Liver (tissue), 9 donors: Measurements from ENCODE around the gene HNRNPA2B1. TPM values are rescaled to one million over a fixed set of nuclear protein-coding genes. Genes with fewer than 3 reads are reported as not detected.
A peak's percentile ranks its signal among the peaks of the same experiment; 100 is the strongest.

Experiments
- DNase-seq: peaks from one replicate; pipeline ENCODE4 v3.0.0-alpha.2; 2017; ENCODE audit warnings: low spot score
- H3K27ac ChIP-seq, 2 donors: one replicate each; pipeline ENCODE4 v1.7.0; 2013; ENCODE audit warnings: inconsistent platforms in 2 of 2, low read length in 2 of 2, control low read depth in 1 of 2, low read depth in 1 of 2, mild to moderate bottlenecking in 1 of 2
- H3K27me3 ChIP-seq, 4 donors: one replicate each; pipeline versions ENCODE4 v1.6.1 to v1.7.0; 2013; ENCODE audit warnings: low read length in 3 of 4, inconsistent platforms in 1 of 4, mild to moderate bottlenecking in 1 of 4, moderate library complexity in 1 of 4; ENCODE audit not compliant: control insufficient read depth in 4 of 4, insufficient read depth in 4 of 4
- H3K36me3 ChIP-seq, 4 donors: one replicate each; pipeline versions ENCODE4 v1.6.1 to v1.7.0; 2013; ENCODE audit warnings: low read length in 3 of 4, mild to moderate bottlenecking in 3 of 4, low read depth in 1 of 4, moderate library complexity in 1 of 4; ENCODE audit not compliant: control insufficient read depth in 4 of 4, insufficient read depth in 3 of 4
- H3K4me1 ChIP-seq, 4 donors: one replicate each; pipeline versions ENCODE4 v1.6.1 to v1.7.0; 2013; ENCODE audit warnings: low read length in 3 of 4, mild to moderate bottlenecking in 3 of 4, moderate library complexity in 1 of 4; ENCODE audit not compliant: control insufficient read depth in 4 of 4, insufficient read depth in 4 of 4
- H3K4me3 ChIP-seq, 3 donors: one replicate each; pipeline versions ENCODE4 v1.6.1 to v1.7.0; 2013; ENCODE audit warnings: low read length in 3 of 3, control low read depth in 1 of 3, low read depth in 1 of 3, mild to moderate bottlenecking in 1 of 3
- H3K9ac ChIP-seq, 2 donors: one replicate each; pipeline ENCODE4 v1.7.0; 2013; ENCODE audit warnings: low read length in 2 of 2, mild to moderate bottlenecking in 2 of 2, moderate library complexity in 2 of 2, control low read depth in 1 of 2, low read depth in 1 of 2
- H3K9me3 ChIP-seq, 4 donors: one replicate each; pipeline versions ENCODE4 v1.6.1 to v1.7.0; 2013; ENCODE audit warnings: low read length in 3 of 4; ENCODE audit not compliant: control insufficient read depth in 4 of 4
- ATF3 ChIP-seq: IDR thresholded peaks from 2 replicates; pipeline ENCODE4 v1.6.1; 2016; ENCODE audit warnings: antibody characterized with exemption
- EGR1 ChIP-seq, 2 donors: IDR thresholded peaks; 2 replicates each; pipeline ENCODE4 v1.6.1; 2016 to 2018; ENCODE audit warnings: antibody characterized with exemption in 2 of 2, low read depth in 2 of 2
- FOXA1 ChIP-seq: IDR thresholded peaks from 2 replicates; pipeline ENCODE4 v1.6.1; 2016; ENCODE audit warnings: antibody characterized with exemption
- FOXA2 ChIP-seq: IDR thresholded peaks from 2 replicates; pipeline ENCODE4 v1.6.1; 2016; ENCODE audit warnings: antibody characterized with exemption
- GABPA ChIP-seq, 2 donors: IDR thresholded peaks in 1 of 2; conservative IDR thresholded peaks in 1 of 2; 2 replicates each; pipeline ENCODE4 v1.6.1; 2016; ENCODE audit warnings: antibody characterized with exemption in 2 of 2, mild to moderate bottlenecking in 1 of 2, moderate library complexity in 1 of 2
- HNF4A ChIP-seq, 2 donors: conservative IDR thresholded peaks; 2 replicates each; pipeline ENCODE4 v1.6.1; 2016; ENCODE audit warnings: antibody characterized with exemption in 2 of 2, mild to moderate bottlenecking in 2 of 2
- HNF4G ChIP-seq: IDR thresholded peaks from 2 replicates; pipeline ENCODE4 v1.6.1; 2016; ENCODE audit warnings: antibody characterized with exemption
- JUND ChIP-seq, 2 donors: IDR thresholded peaks; 2 replicates each; pipeline ENCODE4 v1.6.1; 2016; ENCODE audit warnings: antibody characterized with exemption in 2 of 2
- NR2F2 ChIP-seq: IDR thresholded peaks from 2 replicates; pipeline ENCODE4 v1.6.1; 2016; ENCODE audit warnings: antibody characterized with exemption
- RAD21 ChIP-seq, 2 donors: IDR thresholded peaks; 2 replicates each; pipeline ENCODE4 v1.6.1; 2016; ENCODE audit warnings: antibody characterized with exemption in 2 of 2, mild to moderate bottlenecking in 2 of 2
- RXRA ChIP-seq, 2 donors: IDR thresholded peaks; 2 replicates each; pipeline ENCODE4 v1.6.1; 2017 to 2018; ENCODE audit warnings: antibody characterized with exemption in 2 of 2, mild to moderate bottlenecking in 1 of 2
- SP1 ChIP-seq: IDR thresholded peaks from 2 replicates; pipeline ENCODE4 v1.6.1; 2018; ENCODE audit warnings: antibody characterized with exemption, mild to moderate bottlenecking
- TAF1 ChIP-seq: conservative IDR thresholded peaks from 2 replicates; pipeline ENCODE4 v1.6.1; 2016; ENCODE audit warnings: antibody characterized with exemption, mild to moderate bottlenecking
- YY1 ChIP-seq: IDR thresholded peaks from 2 replicates; pipeline ENCODE4 v1.6.1; 2016; ENCODE audit warnings: antibody characterized with exemption, mild to moderate bottlenecking
- WGBS: extraction: QIAGEN DNeasy Blood & Tissue Kit; methylation state at CpG from one replicate; pipeline ENCODE4 v1.1.7; 2013; 5-methylcytosine and 5-hydroxymethylcytosine counted together
- polyA plus RNA-seq, 2 donors: library from polyadenylated mRNA; stranded (reverse) in 1 of 2; unstranded in 1 of 2; fragments of 200-250 nt in 1 of 2; fragments of >200 nt in 1 of 2; fragmentation: Nextera tagmentation in 1 of 2; extraction: Ambion mirVana in 1 of 2; gene quantifications; one replicate each; pipeline versions ENCODE4 v1.2.1 to v1.2.3, GENCODE V29; 2013 to 2015
- total RNA-seq, 2 donors: library from RNA; depleted of rRNA; stranded (reverse); fragments of >200 nt; gene quantifications; one replicate each; pipeline ENCODE4 v1.2.3, GENCODE V29; 2014
- TF ChIP-seq, protein P1 (sequence below): fragments of 150-350 bp; IDR thresholded peaks from 2 replicates; pipeline ENCODE4 v1.5.1; 2017; ENCODE audit warnings: improper control_type of control experiment, low read depth, low read length; ENCODE audit not compliant: missing input control
- TF ChIP-seq, protein P2 (sequence below): IDR thresholded peaks from 2 replicates; pipeline ENCODE4 v1.6.1; 2016; ENCODE audit warnings: antibody characterized with exemption
- TF ChIP-seq, protein P3 (sequence below): IDR thresholded peaks from 2 replicates; pipeline ENCODE4 v1.6.1; 2016; ENCODE audit warnings: antibody characterized with exemption
- TF ChIP-seq, protein P4 (sequence below): IDR thresholded peaks from 2 replicates; pipeline ENCODE4 v1.6.1; 2016; ENCODE audit warnings: antibody characterized with exemption, mild to moderate bottlenecking
- donor health status: healthy.
- donor health status: healthy.
- donor health status: healthy.
- donor health status: healthy.
- donor health status: healthy.

Gene HNRNPA2B1
- total and polyA plus RNA-seq, 4 donors: 128 to 295 (median 181) TPM

DNA sequence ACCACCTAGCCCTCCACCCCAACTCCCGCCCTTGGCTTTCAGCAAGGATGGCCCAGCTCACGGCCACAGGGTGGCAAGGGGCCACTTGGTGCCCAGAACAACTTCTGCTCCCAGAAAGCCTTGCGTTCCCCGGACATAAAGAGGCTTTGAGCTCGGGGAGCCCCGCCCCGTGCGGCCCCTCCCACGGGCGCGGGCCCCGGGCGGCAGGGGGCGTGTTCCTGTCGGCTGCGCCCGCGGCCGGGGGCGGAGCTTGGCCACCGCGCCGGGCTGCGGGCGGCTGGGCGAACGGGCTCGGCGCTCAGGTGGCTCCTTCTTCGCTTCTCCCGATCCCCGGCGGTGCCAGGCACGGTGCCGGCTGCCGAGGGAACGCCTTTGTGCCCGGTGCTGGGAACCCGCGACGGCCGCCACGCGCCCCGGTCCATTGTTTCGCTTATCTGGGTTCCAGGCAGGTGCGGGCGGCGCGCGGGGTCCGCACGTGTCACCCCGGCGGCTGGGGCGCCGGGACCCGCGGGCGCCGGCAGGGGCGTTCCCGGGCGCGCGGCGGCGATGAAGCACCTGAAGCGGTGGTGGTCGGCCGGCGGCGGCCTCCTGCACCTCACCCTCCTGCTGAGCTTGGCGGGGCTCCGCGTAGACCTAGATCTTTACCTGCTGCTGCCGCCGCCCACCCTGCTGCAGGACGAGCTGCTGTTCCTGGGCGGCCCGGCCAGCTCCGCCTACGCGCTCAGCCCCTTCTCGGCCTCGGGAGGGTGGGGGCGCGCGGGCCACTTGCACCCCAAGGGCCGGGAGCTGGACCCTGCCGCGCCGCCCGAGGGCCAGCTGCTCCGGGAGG is 48.4 kb downstream of the HNRNPA2B1 start, which contains the start of gene NFE2L3:
Gene NFE2L3 (plus strand): TSS at position 246 of the 829 bp plus-strand sequence. CDS start 301 bp downstream, at position 547.
- Histone ChIP-seq H3K4me1 (peaks cover 0 to 10% (median 9%) of the 10 kb centered on the region in 4 donors), H3K27me3 (peaks cover 0 to 3% (median 0%) of the 10 kb centered on the region in 4 donors), H3K4me3 (peak within 1 kb of the TSS; percentile 45 to 77 (median 48)), H3K27ac (no peak within 1 kb of the TSS), H3K9me3 (no peaks in the 10 kb centered on the region), H3K9ac (no peak within 1 kb of the TSS), H3K36me3 (no peaks in the 10 kb centered on the region)
- 2% methylated on average over 95 of the region's 95 CpGs for WGBS
- TF ChIP-seq, protein P1, sequence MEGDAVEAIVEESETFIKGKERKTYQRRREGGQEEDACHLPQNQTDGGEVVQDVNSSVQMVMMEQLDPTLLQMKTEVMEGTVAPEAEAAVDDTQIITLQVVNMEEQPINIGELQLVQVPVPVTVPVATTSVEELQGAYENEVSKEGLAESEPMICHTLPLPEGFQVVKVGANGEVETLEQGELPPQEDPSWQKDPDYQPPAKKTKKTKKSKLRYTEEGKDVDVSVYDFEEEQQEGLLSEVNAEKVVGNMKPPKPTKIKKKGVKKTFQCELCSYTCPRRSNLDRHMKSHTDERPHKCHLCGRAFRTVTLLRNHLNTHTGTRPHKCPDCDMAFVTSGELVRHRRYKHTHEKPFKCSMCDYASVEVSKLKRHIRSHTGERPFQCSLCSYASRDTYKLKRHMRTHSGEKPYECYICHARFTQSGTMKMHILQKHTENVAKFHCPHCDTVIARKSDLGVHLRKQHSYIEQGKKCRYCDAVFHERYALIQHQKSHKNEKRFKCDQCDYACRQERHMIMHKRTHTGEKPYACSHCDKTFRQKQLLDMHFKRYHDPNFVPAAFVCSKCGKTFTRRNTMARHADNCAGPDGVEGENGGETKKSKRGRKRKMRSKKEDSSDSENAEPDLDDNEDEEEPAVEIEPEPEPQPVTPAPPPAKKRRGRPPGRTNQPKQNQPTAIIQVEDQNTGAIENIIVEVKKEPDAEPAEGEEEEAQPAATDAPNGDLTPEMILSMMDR: peak; percentile 12
- no peak for TF ChIP-seq YY1
- DNase-seq: peak; percentile 81

GRCh38 chr7:26151650-26151952 is 48.9 kb downstream of the HNRNPA2B1 start:
- Histone ChIP-seq H3K4me3 (peak overlapping the region in 2 of 3 donors; percentile 37 to 77), H3K27me3 (peaks cover 0 to 3% (median 0%) of the 10 kb centered on the region in 4 donors), H3K27ac (no peak overlapping the region), H3K9ac (no peak overlapping the region), H3K4me1 (peaks cover 0 to 10% (median 9%) of the 10 kb centered on the region in 4 donors), H3K9me3 (no peaks in the 10 kb centered on the region), H3K36me3 (no peaks in the 10 kb centered on the region)
- whole genome bisulfite sequencing: 76% methylated on average over 10 of the region's 10 CpGs
- TF ChIP-seq FOXA1 (no peak), NR2F2 (no peak), EGR1 (IDR thresholded peaks at IDR 0.05; ENCODE audit: low read depth in 2 of 2) (no peak), RXRA (IDR thresholded peaks at IDR 0.05) (no peak), TAF1 (no peak), JUND (IDR thresholded peaks at IDR 0.05) (no peak), FOXA2 (no peak), HNF4G (no peak), ATF3 (no peak), HNF4A (conservative IDR thresholded peaks at IDR 0.05) (no peak), SP1 (no peak), RAD21 (IDR thresholded peaks at IDR 0.05) (no peak), YY1 (no peak), GABPA (IDR thresholded peaks at IDR 0.05 in 1 of 2, conservative IDR thresholded peaks at IDR 0.05 in 1 of 2) (no peak)
- TF ChIP-seq, protein P2, sequence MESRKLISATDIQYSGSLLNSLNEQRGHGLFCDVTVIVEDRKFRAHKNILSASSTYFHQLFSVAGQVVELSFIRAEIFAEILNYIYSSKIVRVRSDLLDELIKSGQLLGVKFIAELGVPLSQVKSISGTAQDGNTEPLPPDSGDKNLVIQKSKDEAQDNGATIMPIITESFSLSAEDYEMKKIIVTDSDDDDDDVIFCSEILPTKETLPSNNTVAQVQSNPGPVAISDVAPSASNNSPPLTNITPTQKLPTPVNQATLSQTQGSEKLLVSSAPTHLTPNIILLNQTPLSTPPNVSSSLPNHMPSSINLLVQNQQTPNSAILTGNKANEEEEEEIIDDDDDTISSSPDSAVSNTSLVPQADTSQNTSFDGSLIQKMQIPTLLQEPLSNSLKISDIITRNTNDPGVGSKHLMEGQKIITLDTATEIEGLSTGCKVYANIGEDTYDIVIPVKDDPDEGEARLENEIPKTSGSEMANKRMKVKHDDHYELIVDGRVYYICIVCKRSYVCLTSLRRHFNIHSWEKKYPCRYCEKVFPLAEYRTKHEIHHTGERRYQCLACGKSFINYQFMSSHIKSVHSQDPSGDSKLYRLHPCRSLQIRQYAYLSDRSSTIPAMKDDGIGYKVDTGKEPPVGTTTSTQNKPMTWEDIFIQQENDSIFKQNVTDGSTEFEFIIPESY: no peak
- TF ChIP-seq, protein P1: no peak
- TF ChIP-seq, protein P3, sequence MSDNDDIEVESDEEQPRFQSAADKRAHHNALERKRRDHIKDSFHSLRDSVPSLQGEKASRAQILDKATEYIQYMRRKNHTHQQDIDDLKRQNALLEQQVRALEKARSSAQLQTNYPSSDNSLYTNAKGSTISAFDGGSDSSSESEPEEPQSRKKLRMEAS: no peak
- TF ChIP-seq, protein P4, sequence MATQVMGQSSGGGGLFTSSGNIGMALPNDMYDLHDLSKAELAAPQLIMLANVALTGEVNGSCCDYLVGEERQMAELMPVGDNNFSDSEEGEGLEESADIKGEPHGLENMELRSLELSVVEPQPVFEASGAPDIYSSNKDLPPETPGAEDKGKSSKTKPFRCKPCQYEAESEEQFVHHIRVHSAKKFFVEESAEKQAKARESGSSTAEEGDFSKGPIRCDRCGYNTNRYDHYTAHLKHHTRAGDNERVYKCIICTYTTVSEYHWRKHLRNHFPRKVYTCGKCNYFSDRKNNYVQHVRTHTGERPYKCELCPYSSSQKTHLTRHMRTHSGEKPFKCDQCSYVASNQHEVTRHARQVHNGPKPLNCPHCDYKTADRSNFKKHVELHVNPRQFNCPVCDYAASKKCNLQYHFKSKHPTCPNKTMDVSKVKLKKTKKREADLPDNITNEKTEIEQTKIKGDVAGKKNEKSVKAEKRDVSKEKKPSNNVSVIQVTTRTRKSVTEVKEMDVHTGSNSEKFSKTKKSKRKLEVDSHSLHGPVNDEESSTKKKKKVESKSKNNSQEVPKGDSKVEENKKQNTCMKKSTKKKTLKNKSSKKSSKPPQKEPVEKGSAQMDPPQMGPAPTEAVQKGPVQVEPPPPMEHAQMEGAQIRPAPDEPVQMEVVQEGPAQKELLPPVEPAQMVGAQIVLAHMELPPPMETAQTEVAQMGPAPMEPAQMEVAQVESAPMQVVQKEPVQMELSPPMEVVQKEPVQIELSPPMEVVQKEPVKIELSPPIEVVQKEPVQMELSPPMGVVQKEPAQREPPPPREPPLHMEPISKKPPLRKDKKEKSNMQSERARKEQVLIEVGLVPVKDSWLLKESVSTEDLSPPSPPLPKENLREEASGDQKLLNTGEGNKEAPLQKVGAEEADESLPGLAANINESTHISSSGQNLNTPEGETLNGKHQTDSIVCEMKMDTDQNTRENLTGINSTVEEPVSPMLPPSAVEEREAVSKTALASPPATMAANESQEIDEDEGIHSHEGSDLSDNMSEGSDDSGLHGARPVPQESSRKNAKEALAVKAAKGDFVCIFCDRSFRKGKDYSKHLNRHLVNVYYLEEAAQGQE: no peak
- DNase-seq: no peak
